HepG2 (cell line): ENCODE data around the gene MAPK8. TPM values are rescaled to one million over a fixed set of nuclear protein-coding genes. Genes with fewer than 3 reads are reported as not detected.
A peak's percentile ranks its signal among the peaks of the same experiment; 100 is the strongest.

Experiments used
- ATAC-seq: fragments of 200-7000 bp; cut with Tn5 transposase; 3 replicates; pipeline ENCODE4 v1.9.1; 2020; ENCODE audit warnings: mild to moderate bottlenecking, moderate library complexity
- BruUV-seq: library from RNA; stranded (reverse); fragments of 400-500 nt; replicated peaks from 2 replicates; lab custom pipeline; 2021; lab: Mats Ljungman, UMichigan
- CTCF ChIA-PET: fragments of 300-600 bp; formaldehyde crosslinking; extraction: SDS; loops from one replicate; lab custom pipeline; 2021; ENCODE audit warnings: low total read pairs, inconsistent platforms, low intra/inter-chr PET ratio; lab: Yijun Ruan, JAX
- POLR2A ChIA-PET: fragments of 350-600 bp; sonication (Branson Sonifier 250); formaldehyde crosslinking; loops from one replicate; lab custom pipeline; 2020; ENCODE audit warnings: antibody characterized with exemption, inconsistent platforms; lab: Yijun Ruan, JAX
- DNase-seq: peaks from one replicate; pipeline ENCODE4 v3.0.0-alpha.2; 2015; ENCODE audit warnings: low spot score
- FAIRE-seq: peaks from 3 replicates; lab custom pipeline; 2011; peaks lifted over from hg19 to GRCh38; lab: Jason Lieb, UNC
- H2AFZ ChIP-seq: one replicate; pipeline ENCODE4 v1.6.1; 2011; ENCODE audit warnings: low read length, inconsistent platforms
- H3K27ac ChIP-seq: fragments of 300-600 bp; 3 replicates; pipeline ENCODE4 v1.8.0; 2011; ENCODE audit warnings: mixed run types, mild to moderate bottlenecking, mixed read lengths, low read length, inconsistent platforms; ENCODE audit not compliant: insufficient read depth; ENCODE audit errors: extremely low read length
- H3K27me3 ChIP-seq, 2 experiments: fragments of 200-600 bp in 1 of 2; 2 replicates in 1 of 2; 3 replicates in 1 of 2; pipeline versions ENCODE4 v1.6.0 to v1.8.0; 2011; ENCODE audit warnings: low read length in 2 of 2, mild to moderate bottlenecking in 2 of 2, moderate library complexity in 2 of 2, inconsistent platforms in 1 of 2; ENCODE audit not compliant: insufficient read depth in 2 of 2, control insufficient read depth in 1 of 2
- H3K36me3 ChIP-seq, 2 experiments: fragments of 200-600 bp in 1 of 2; replicated peaks in 1 of 2; 2 replicates in 1 of 2; 3 replicates in 1 of 2; pipeline versions ENCODE4 v1.5.1 to v1.8.0; 2011; ENCODE audit warnings: low read length in 2 of 2, inconsistent platforms in 1 of 2; ENCODE audit not compliant: insufficient read depth in 2 of 2, control insufficient read depth in 1 of 2
- H3K4me1 ChIP-seq: 2 replicates; pipeline ENCODE4 v1.5.1; 2012; ENCODE audit warnings: low read length, inconsistent platforms; ENCODE audit not compliant: insufficient read depth
- H3K4me2 ChIP-seq: 2 replicates; pipeline ENCODE4 v1.6.0; 2011; ENCODE audit warnings: low read depth, low read length, inconsistent platforms
- H3K4me3 ChIP-seq, 3 experiments: fragments of 200-600 bp in 1 of 3; sonication (generic), shearing (Covaris generic) in 1 of 3; replicated peaks in 1 of 3; 2 replicates each; pipeline ENCODE4 v1.5.1; 2011 to 2016; ENCODE audit warnings: low read length in 3 of 3, inconsistent platforms in 2 of 3, low read depth in 2 of 3, mild to moderate bottlenecking in 2 of 3, control low read depth in 1 of 3, mixed read lengths in 1 of 3; ENCODE audit not compliant: insufficient read depth in 1 of 3
- H3K79me2 ChIP-seq: one replicate; pipeline ENCODE4 v1.6.1; 2011; ENCODE audit warnings: low read length, inconsistent platforms; ENCODE audit not compliant: insufficient read depth
- H3K9ac ChIP-seq: 2 replicates; pipeline ENCODE4 v1.6.0; 2011; ENCODE audit warnings: mild to moderate bottlenecking, low read depth, low read length, inconsistent platforms; ENCODE audit not compliant: insufficient read depth
- H3K9me3 ChIP-seq: 2 replicates; pipeline ENCODE4 v1.5.1; 2012; ENCODE audit warnings: mild to moderate bottlenecking, low read length
- H4K20me1 ChIP-seq: 2 replicates; pipeline ENCODE4 v1.6.0; 2011; ENCODE audit warnings: inconsistent platforms, mild to moderate bottlenecking, low read length, moderate library complexity; ENCODE audit not compliant: insufficient read depth
- ATF1 ChIP-seq: IDR thresholded peaks from 2 replicates; pipeline ENCODE4 v1.6.1; 2016; ENCODE audit warnings: mild to moderate bottlenecking, control low read depth
- CHD4 ChIP-seq: fragments of 200-600 bp; sonication (generic); IDR thresholded peaks from 2 replicates; pipeline ENCODE4 v1.7.0; 2017; ENCODE audit warnings: mild to moderate bottlenecking, low read length, borderline replicate concordance
- EP300 ChIP-seq, 3 experiments: sonication (generic) in 1 of 3; formaldehyde crosslinking in 1 of 3; IDR thresholded peaks; 2 replicates each; pipeline versions ENCODE4 v1.5.1 to v1.6.1; 2011 to 2020; ENCODE audit warnings: low read depth in 2 of 3, low read length in 2 of 3, borderline replicate concordance in 1 of 3, improper control_type of control experiment in 1 of 3, mild to moderate bottlenecking in 1 of 3, missing genetic modification reagents in 1 of 3, moderate library complexity in 1 of 3
- GPN1 ChIP-seq: sonication (generic); formaldehyde crosslinking; IDR thresholded peaks from 2 replicates; pipeline ENCODE4 v1.5.1; 2020; ENCODE audit warnings: missing genetic modification reagents, borderline replicate concordance
- MEIS2 ChIP-seq: sonication (generic); formaldehyde crosslinking; IDR thresholded peaks from 2 replicates; pipeline ENCODE4 v1.9.0; 2021; ENCODE audit warnings: mild to moderate bottlenecking, missing genetic modification reagents
- NR2C2 ChIP-seq: sonication (generic); formaldehyde crosslinking; IDR thresholded peaks from 2 replicates; pipeline ENCODE4 v1.4.0; 2020; ENCODE audit warnings: missing genetic modification reagents, mild to moderate bottlenecking, moderate library complexity, borderline replicate concordance
- PITX1 ChIP-seq: sonication (generic); formaldehyde crosslinking; IDR thresholded peaks from 2 replicates; pipeline ENCODE4 v1.5.1; 2020; ENCODE audit warnings: mild to moderate bottlenecking, missing genetic modification reagents
- RARA ChIP-seq: IDR thresholded peaks from 2 replicates; pipeline ENCODE4 v1.6.1; 2016; ENCODE audit warnings: missing genetic modification reagents, missing compliant biosample characterization
- ZNF18 ChIP-seq: sonication (generic); formaldehyde crosslinking; IDR thresholded peaks from 2 replicates; pipeline ENCODE4 v1.8.0; 2022; ENCODE audit warnings: mild to moderate bottlenecking, missing genetic modification reagents; ENCODE audit not compliant: insufficient replicate concordance
- ZNF687 ChIP-seq: sonication (generic); formaldehyde crosslinking; IDR thresholded peaks from 2 replicates; pipeline ENCODE4 v1.5.1; 2020; ENCODE audit warnings: mild to moderate bottlenecking, missing genetic modification reagents, moderate library complexity
- ZNF770 ChIP-seq: sonication (generic); formaldehyde crosslinking; IDR thresholded peaks from 2 replicates; pipeline ENCODE4 v1.5.0; 2020; ENCODE audit warnings: mild to moderate bottlenecking, missing genetic modification reagents
- whole genome bisulfite sequencing: methylation state at CpG from one replicate; pipeline ENCODE4 v1.1.6; 2017; ENCODE audit warnings: low lambda C conversion rate; 5-methylcytosine and 5-hydroxymethylcytosine counted together
- in situ Hi-C: cut with HindIII; loops from 2 replicates; pipeline ENCODE4 v1.10.0; 2017; ENCODE audit warnings: low pct_unique_long_range_greater_than_20kb; ENCODE audit not compliant: extremely low pct_ligation_motif_present
- intact Hi-C: fragments of 100-400 bp; cut with micrococcal nuclease; formaldehyde crosslinking; loops from one replicate; pipeline ENCODE4 v1.10.0; 2022; ENCODE audit not compliant: unreplicated experiment
- polyA plus RNA-seq, 8 experiments: library from polyadenylated mRNA; depleted of rRNA in 3 of 8; stranded (reverse) in 7 of 8; unstranded in 1 of 8; fragments of >200 nt; fragmentation: Illumina TruSeq in 4 of 8; extraction: Trizol in 4 of 8; gene quantifications; 2 replicates each; pipeline versions ENCODE4 v1.2.1 to v1.2.3, GENCODE V29; 2011 to 2016; ENCODE audit warnings: low read depth in 4 of 8, missing spikeins in 1 of 8, mixed read lengths in 1 of 8; ENCODE audit not compliant: insufficient read depth in 1 of 8
- total RNA-seq, 5 experiments: library from RNA; depleted of rRNA; stranded (reverse); fragments of >200 nt; fragmentation: Illumina TruSeq; extraction: Trizol; gene quantifications; 2 replicates each; pipeline ENCODE4 v1.2.3, GENCODE V29; 2016; ENCODE audit warnings: low read depth in 1 of 5

MAPK8 gene
- total and polyA plus RNA-seq, 2 of the 13 experiments (the other 11 are each of a cell fraction or from before 2014, with no cell fraction given), result 41.6 to 47.3 TPM

- in situ Hi-C loops, result no loop called here
- intact Hi-C loops, result no loop called here
- Histone ChIP-seq H3K27me3 (no peaks in the 10 kb centered on the region), H3K79me2 (no peaks in the 10 kb centered on the region), H3K27ac (no peak overlapping the region), H3K36me3 (no peaks in the 10 kb centered on the region), H3K4me3 (no peak overlapping the region), H3K4me2 (no peak overlapping the region), H3K9ac (no peak overlapping the region), H2AFZ (no peak overlapping the region), H3K4me1 (peaks cover 37% of the 10 kb centered on the region), H4K20me1 (no peaks in the 10 kb centered on the region), H3K9me3 (no peaks in the 10 kb centered on the region)
- FAIRE-seq (no peak), ATAC-seq (no peak), DNase-seq (peak; percentile 6)
- 0% methylated on average over 3 of the region's 3 CpGs for WGBS
- BruUV-seq, result no TSS peak
- POLR2A ChIA-PET, result no interaction called here
- CTCF ChIA-PET, result no interaction called here
- TF ChIP-seq CHD4, result no peak
- peak in 1 of 2 experiments; percentile 10; a peak in 1 of 4 replicates for TF ChIP-seq EP300 (IDR thresholded peaks at IDR 0.05; ENCODE audit: low read depth in 2 of 2, low read length in 2 of 2)
- no peak for TF ChIP-seq EP300 (CRISPR knock-in tag; IDR thresholded peaks at IDR 0.05; ENCODE audit: borderline replicate concordance)
- TF ChIP-seq ZNF770 (CRISPR knock-in tag), result no peak
- no peak for TF ChIP-seq ZNF18 (CRISPR knock-in tag)
- no peak for TF ChIP-seq ATF1
- TF ChIP-seq RARA (CRISPR knock-in tag), result 0 out of 2 replicates have a peak, but pooled peaks have one; percentile 7
- TF ChIP-seq ZNF687 (CRISPR knock-in tag), result no peak
- TF ChIP-seq PITX1 (CRISPR knock-in tag), result no peak
- TF ChIP-seq NR2C2 (CRISPR knock-in tag), result no peak
- no peak for TF ChIP-seq MEIS2 (CRISPR knock-in tag)
- TF ChIP-seq GPN1, result no peak
These were observed 15.3 kb upstream of the MAPK8 start for GRCh38 chr10:48291190-48291589.
